ENCODE results near the gene SMTNL2.
"Not testable (repeated sequence)": the region's sequence is repeated elsewhere in the genome, so short reads cannot be mapped to it uniquely, and the experiment has no call there.

SMTNL2 gene

DNA sequence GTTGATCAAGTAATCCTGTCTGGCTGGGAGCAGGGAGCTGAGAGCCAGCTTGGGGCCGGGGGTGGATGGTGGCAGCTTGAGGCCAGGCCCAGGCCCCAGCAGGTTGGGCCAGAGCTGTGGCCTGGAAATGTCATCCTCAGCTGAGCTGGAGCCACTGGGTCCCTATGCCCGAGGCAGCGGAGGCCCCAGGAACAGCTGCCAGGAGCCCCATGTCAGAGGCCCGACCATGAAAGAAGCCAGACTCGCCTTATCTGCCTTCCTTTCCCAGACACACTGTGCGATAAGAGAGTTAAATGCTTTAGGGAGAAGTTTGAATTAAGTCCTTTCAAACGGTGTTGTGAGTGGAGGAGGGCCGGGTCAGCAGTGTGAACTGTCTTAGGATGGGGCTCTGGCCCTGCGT lies 3.5 kb downstream of the SMTNL2 start:
- no peak for DNase-seq

DNA sequence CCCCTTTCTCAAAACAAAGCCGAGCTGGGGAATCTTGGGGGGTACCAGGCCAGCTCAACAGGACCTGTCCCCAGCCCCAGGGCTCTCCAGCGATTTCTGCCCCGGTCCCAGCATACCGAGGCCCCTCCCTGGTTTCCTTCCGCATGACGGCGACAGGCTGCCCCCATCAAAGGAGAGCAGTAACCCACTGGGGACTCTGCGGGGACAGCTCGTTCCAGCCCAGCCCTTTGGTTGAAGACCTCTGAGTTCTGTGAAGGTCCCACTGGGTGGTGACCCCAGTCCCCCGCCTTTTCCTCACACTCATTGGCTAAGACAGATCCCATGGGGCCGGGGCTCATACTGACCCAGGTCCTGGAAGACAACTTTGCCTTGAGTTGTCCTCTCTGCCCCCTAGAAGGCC lies 4.1 kb downstream of the SMTNL2 start:
- DNase-seq: no peak

DNA sequence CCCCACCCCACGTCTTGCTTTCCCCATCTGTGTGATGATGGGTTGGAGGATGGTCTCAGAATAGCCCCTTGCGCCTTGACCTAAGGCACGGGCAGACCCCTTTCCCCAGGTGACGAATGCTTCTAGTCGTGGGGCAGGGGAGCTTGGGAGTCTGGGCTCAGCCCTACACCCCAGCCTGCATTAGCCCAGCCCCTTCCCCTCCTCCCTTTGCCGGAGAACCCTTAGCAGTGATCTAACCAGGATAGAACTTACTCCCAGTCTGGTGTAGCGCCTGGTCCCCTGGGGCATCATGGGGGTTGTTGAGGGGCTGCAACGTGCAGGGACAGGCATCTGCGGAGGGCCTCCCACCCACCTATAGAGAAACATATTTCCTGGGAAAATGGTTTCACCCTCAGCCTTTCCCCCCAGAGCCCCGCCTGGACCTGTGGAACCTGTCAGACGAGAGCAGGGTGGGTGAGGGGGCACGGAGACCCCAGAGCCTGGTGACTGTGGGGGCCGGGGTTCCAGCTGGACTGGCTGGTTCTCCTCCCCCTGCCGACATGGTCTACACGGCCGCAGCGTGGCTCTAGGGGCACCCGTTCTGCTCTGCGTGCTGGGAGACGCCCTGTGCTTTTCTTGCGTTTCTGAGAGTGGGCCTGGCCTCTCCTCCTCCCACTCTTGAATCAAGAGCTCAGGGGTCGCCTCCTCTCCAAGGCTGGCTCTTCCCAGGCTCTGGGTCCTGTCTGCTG lies 4.7 kb downstream of the SMTNL2 start:
- no peak for DNase-seq

GRCh38 chr17:4590042-4590441 lies 5.7 kb downstream of the SMTNL2 start:
- not testable (repeated sequence) for DNase-seq

DNA sequence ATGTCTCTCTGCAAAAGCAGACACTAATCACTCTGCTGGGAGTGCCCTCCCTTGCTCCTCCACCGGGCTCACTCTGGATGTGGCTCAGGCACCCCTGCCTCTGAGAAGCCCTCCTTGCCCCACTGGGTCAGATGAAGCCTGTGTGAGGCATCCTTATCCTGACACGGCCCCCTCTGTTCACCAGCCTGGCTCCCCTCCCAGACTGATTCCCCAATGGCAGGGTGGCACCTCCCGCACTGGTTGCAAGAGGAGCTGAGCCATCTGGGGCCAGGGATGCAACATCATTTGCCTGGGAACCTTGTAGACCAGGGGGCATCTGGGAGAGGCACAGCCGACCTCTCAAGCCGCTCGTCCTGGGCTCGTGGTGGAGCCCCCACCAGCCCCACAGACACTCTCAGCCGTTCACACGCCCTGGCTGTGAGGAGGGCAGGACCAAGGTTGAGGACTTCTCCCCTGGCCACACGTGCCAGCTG lies 6.7 kb downstream of the SMTNL2 start:
- DNase-seq: no peak

DNA sequence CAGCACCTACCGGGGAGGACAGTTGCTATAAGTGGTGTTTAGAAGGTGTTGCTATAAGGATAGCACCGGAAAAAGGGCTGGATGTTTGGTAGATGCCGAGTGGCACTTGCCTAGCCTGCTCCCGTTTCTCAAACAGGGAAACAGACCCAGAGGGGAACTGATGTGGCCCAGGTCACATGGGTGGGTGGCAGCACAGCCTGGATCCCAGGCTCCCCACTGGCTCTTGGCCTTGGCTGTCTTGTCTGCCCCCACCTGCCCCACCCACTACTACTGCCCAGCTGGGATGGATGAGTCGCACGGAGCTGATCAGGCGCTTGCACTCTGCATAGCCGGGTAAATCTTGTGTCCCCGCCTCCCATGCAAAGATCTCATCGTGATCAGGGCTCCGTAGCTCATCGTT lies 7.2 kb downstream of the SMTNL2 start:
- no peak for DNase-seq

DNA sequence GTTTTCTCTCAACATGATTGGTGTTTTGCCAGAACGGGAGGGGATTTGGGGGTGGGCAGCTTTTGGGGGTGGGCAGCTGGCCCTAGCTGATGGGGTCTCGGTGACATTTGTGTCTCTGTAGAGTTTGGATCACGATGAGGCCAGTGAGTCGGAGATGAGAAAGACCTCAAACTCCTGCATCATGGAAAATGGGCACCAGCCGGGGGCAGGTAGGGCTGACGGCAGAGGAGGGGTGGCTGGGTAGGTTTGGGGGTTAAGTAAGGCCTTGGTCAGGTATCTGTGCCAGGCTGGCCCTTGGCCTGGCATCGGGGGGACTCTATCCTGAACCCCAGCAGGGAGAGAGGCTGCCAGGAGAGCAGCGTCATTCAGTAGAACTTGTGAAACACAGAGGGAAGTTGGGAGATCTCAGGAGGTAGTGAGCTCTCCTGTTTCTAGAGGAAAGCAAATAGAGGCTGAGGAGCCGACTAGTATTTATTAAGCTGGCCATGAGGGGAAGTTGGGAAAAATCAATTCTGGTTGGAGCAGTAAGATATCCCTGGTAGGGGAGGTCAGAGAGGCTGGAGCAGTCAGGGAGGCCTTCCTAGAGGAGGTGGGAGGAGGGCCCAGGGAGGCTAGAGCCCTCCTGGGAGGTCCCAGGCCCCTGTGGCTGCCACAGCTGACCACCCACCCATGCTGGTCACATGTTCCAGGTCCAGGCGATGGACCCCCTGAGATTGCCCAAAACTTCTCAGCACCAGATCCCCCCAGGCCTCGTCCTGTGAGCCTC lies 8.1 kb downstream of the SMTNL2 start:
- DNase-seq: no peak

GRCh38 chr17:4593021-4593421 lies 8.7 kb downstream of the SMTNL2 start:
- DNase-seq: no peak

DNA sequence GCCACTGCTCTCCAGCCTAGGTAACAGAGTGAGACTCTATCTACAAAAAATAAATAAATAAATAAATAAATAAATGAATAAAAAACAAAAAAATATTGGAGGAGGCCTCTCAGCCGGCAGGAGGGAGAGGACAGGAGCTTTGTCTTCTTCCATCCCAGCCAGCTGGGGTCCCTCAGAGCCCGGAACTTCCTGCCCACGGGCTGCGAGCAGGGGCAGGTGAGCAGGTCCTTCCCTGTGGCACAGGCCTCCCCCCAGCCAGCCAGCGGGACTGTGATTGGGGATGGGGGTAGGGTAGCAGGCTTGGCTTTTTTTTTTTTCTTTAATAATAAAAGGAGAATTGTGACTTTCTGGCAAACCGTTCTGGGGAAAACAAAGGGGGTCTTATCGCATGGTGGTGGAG lies 10.1 kb downstream of the SMTNL2 start:
- no peak for DNase-seq

DNA sequence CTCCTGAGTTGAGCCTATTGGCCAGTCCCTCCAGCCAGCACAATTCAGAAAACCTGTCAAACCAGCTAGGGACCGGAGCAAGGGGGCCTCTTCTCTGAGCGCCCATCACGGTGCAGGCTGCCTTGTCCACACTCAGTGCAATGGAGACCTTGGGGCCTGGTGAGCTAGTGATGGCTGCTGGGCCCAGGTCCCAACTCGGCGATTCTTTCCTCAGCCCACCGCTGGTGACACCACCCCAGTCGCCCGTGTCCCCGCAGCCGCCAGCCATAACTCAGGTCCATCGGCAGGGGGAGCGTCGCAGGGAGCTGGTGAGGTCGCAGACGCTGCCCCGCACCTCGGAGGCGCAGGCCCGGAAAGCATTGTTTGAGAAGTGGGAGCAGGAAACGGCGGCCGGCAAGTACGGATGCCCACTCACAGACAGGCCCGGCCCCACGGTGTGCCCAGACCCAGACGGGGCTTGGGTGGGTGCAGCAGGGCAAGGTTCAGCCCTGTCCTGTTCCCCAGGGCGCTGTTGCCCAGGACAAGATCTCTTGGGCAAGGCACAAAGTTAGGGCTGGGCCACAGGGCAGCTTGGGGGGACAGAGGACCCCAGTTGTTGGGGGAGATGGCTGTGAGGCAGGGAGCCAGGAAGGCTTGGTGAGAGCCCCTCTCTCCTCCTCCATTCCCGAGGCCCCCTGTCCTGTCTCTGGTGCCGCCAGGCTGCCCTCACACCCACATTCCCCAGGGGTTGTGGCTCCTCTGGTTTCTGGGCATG lies 10.8 kb downstream of the SMTNL2 start:
- DNase-seq: no peak

GRCh38 chr17:4595685-4596342 lies 11.5 kb downstream of the SMTNL2 start:
- not testable (repeated sequence) for DNase-seq

- no peak for DNase-seq
Observed at GRCh38 chr17:4596636-4597380, 12.5 kb downstream of the SMTNL2 start.

DNA sequence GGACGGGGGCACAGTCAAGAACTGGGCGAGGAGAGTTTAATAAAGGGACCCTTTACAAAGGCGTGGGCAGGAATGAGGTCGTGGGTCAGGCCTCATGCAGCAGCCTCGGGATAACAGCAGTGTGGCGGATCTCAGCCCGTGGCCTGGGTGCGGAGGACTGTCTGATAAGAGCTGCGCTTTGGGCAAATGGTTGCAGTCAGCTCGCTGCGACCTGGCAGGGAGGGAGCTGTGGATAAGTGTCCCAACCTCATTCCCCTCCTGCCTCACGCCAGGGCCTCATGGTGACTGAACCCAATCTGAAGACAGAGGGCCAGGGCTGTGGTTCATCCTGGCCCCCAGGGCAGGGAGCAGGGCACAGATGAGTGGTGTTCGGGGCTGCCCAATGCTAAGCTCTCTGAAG lies 13.6 kb downstream of the SMTNL2 start:
- no peak for DNase-seq

DNA sequence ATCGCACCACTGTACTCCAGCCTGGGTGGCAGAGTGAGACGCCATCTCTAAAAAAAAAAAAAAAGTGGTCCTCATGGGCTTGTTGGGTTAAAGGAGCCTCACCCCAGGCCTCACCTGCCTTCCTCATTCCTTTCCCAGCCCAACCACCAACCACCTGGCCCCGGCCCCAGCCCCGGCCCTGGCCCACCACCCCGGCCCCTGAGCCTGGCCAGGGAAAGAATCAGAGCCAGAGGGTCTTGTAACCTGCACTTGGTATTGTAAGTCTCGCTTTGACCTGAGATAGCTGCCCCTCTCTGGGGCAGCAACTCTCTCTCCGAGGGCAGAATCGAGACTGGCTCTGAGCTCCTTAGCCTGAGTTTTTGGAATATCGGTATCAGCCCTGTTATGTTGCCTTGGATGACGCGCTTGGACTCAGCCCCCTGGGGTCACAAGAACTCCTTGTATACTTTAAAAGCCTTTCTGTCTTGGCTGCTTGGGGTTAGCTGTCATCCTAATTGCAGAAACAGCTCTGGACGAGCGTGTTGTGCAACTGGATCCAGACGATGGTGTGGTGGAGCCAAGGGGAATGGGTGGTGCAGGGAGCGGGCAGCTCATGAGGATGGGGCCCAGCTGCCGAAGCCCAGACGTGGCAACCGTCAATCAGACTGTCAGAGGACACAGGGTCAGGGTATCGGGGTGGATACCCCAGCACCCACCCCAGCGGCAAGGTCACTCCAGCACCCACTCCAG lies 14.6 kb downstream of the SMTNL2 start:
- DNase-seq: no peak

DNA sequence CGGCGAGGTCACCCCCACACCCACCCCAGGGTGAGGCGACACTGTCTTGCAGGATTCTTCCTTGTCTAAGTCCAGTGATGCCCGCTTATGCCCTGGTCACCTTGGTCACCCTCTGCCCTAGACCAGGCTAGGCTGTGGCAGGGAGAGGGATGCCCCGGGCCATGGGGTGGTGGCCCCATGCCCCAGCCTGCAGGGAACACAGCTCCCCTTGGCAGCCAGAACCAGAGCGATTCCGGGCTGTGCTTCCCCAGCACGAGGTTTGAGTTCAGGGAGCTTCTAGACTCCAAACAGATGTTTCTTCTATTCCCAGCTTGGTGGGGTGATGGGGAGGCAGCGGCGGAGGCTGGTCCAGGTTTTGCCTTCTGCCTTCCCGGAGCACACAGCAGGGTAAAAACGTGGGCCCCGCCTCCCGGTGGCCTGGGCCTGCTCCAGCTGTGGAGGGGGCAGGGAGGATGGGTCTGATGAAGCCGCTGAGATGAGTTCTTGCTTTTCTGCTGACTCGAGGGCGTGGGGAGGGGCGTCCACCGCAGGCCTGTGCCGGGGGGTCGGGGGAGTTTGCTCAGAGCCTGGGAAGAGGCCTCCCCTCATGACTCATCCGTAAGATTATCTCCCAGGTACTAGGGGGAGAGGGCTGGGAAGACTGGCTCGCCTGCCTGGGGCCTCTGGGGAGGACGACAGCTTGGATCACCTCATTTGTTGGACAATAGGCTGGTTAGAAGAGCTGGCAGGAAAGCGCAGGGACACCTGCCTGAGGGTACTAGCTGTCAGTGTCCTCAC lies 15.4 kb downstream of the SMTNL2 start:
- no peak for DNase-seq

DNA sequence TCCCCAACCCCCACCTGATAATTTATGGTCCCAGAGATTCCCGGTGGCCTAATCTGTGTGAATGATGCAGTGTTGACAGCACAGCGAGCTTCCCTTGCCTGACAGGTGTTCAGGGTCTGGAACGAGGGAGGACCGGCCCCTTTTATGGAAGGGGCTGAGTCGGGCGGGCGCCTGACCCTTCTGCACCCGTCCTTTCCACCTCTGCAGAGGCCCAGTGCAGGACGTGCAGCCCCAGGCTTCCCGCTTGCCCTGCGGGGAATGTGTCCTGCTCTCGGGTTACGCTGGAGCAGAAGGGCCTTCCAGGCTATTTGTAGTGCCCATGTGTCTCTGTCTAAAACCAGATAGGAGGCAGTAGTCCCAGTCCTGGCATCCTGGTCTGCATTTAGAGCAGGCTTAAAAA lies 16.2 kb downstream of the SMTNL2 start:
- DNase-seq: no peak

- DNase-seq: no peak
Observed at GRCh38 chr17:4601326-4601725, 17.0 kb downstream of the SMTNL2 start.

GRCh38 chr17:4602041-4602440 lies 17.7 kb downstream of the SMTNL2 start:
- no peak for DNase-seq

- DNase-seq: no peak
Observed at GRCh38 chr17:4604111-4604644, 19.8 kb downstream of the SMTNL2 start.

DNA sequence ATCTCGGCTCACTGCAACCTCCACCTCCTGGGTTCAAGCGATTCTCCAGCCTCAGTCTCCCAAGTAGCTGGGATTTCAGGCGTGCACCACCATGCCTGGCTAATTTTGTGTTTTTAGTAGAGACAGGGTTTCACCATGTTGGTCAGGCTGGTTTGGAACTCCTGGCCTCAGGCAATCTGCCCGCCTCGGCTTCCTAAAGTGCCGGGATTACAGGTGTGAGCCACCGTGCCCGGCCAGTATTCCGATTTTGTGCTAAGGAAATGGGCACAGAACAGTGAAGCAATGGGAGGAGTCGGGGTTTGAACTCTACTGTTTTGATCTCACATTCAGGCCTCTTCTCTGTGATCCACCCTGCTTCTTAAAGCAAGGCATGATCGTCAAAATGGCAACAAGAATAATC lies 20.4 kb downstream of the SMTNL2 start:
- not testable (repeated sequence) for DNase-seq

GRCh38 chr17:4605826-4606225 lies 21.5 kb downstream of the SMTNL2 start:
- no peak for DNase-seq
